Osteocyte (in vitro differentiated cells): Measurements from ENCODE around the gene AK8. TPM values are rescaled to one million over a fixed set of nuclear protein-coding genes. Genes with fewer than 3 reads are reported as not detected.

ENCODE experiments used
- DNase-seq: peaks from one replicate; pipeline ENCODE4 v3.0.0; 2021; ENCODE audit warnings: mixed read lengths; ENCODE audit not compliant: unreplicated experiment; ENCODE audit errors: extremely low spot score
- H3K27ac Mint-ChIP-seq: one replicate; pipeline ENCODE4 v1.8.0; 2021; ENCODE audit warnings: mild to moderate bottlenecking, mixed read lengths; ENCODE audit not compliant: unreplicated experiment
- H3K27me3 Mint-ChIP-seq: one replicate; pipeline ENCODE4 v1.8.0; 2021; ENCODE audit warnings: mixed read lengths; ENCODE audit not compliant: unreplicated experiment
- H3K36me3 Mint-ChIP-seq: one replicate; pipeline ENCODE4 v1.8.0; 2021; ENCODE audit warnings: mixed read lengths; ENCODE audit not compliant: unreplicated experiment
- H3K4me1 Mint-ChIP-seq: one replicate; pipeline ENCODE4 v1.8.0; 2021; ENCODE audit warnings: mixed read lengths; ENCODE audit not compliant: unreplicated experiment
- H3K4me3 Mint-ChIP-seq: one replicate; pipeline ENCODE4 v1.8.0; 2021; ENCODE audit warnings: mild to moderate bottlenecking, moderate library complexity, mixed read lengths; ENCODE audit not compliant: unreplicated experiment
- H3K9me3 Mint-ChIP-seq: one replicate; pipeline ENCODE4 v1.8.0; 2021; ENCODE audit warnings: mixed read lengths; ENCODE audit not compliant: unreplicated experiment
- CTCF ChIP-seq: fragments of 200-600 bp; sonication (generic); IDR thresholded peaks from 2 replicates; pipeline ENCODE4 v1.5.0; 2021; ENCODE audit warnings: antibody characterized with exemption, mild to moderate bottlenecking, moderate library complexity
- total RNA-seq: library from RNA; stranded (reverse); gene quantifications from 2 replicates; pipeline ENCODE4 v1.2.1, GENCODE V29; 2021

AK8 gene
- total RNA-seq, 1 donor from 2014 or later: 0.91 TPM

- no peak for DNase-seq
- Mint-ChIP-seq H3K4me3 (no peak overlapping the region), H3K27me3 (peaks cover 48% of the 10 kb centered on the region), H3K27ac (no peak overlapping the region), H3K9me3 (no peaks in the 10 kb centered on the region), H3K36me3 (no peaks in the 10 kb centered on the region), H3K4me1 (no peaks in the 10 kb centered on the region)
- no peak for TF ChIP-seq CTCF
Observed at GRCh38 chr9:132820169-132820944, 57.7 kb downstream of the AK8 start.

- TF ChIP-seq CTCF: no peak
Observed at GRCh38 chr9:132818588-132818987, 59.5 kb downstream of the AK8 start.

GRCh38 chr9:132814937-132815336 is 63.1 kb downstream of the AK8 start:
- no peak overlapping the region for H3K27ac Mint-ChIP-seq
- H3K27me3 Mint-ChIP-seq: peaks cover 43% of the 10 kb centered on the region
- no peaks in the 10 kb centered on the region for H3K9me3 Mint-ChIP-seq
- no peak for DNase-seq
- H3K36me3 Mint-ChIP-seq: no peaks in the 10 kb centered on the region
- TF ChIP-seq CTCF: no peak
- H3K4me1 Mint-ChIP-seq: no peaks in the 10 kb centered on the region
- H3K4me3 Mint-ChIP-seq: no peak overlapping the region

More at GRCh38 chr9:132818588-132818987, 59.5 kb downstream of the AK8 start:
- DNase-seq: no peak
- no peaks in the 10 kb centered on the region for H3K9me3 Mint-ChIP-seq
- H3K27me3 Mint-ChIP-seq: peaks cover 41% of the 10 kb centered on the region
- no peak overlapping the region for H3K4me3 Mint-ChIP-seq
- H3K4me1 Mint-ChIP-seq: no peaks in the 10 kb centered on the region
- no peak overlapping the region for H3K27ac Mint-ChIP-seq
- no peaks in the 10 kb centered on the region for H3K36me3 Mint-ChIP-seq

GRCh38 chr9:132813115-132813771 is 64.8 kb downstream of the AK8 start:
- Mint-ChIP-seq H3K27ac (no peak overlapping the region), H3K27me3 (peaks cover 51% of the 10 kb centered on the region), H3K4me1 (no peaks in the 10 kb centered on the region), H3K4me3 (no peak overlapping the region), H3K9me3 (no peaks in the 10 kb centered on the region), H3K36me3 (no peaks in the 10 kb centered on the region)
- no peak for DNase-seq
- TF ChIP-seq CTCF: no peak

- Mint-ChIP-seq H3K36me3 (no peaks in the 10 kb centered on the region), H3K4me1 (no peaks in the 10 kb centered on the region), H3K27ac (no peak overlapping the region), H3K27me3 (peaks cover 54% of the 10 kb centered on the region), H3K4me3 (no peak overlapping the region), H3K9me3 (no peaks in the 10 kb centered on the region)
- DNase-seq: no peak
- no peak for TF ChIP-seq CTCF
Observed at GRCh38 chr9:132811985-132812384, 66.1 kb downstream of the AK8 start.
